ENCODE data around the gene STEAP1B. TPM values are rescaled to one million over a fixed set of nuclear protein-coding genes. Genes with fewer than 3 reads are reported as not detected.
"Not testable (repeated sequence)": the region's sequence is repeated elsewhere in the genome, so short reads cannot be mapped to it uniquely, and the experiment has no call there.

Gene STEAP1B
- total RNA-seq, 2 donors from 2014 or later: 0.32 TPM; not detected in 1

GRCh38 chr7:22452960-22453558, 46.9 kb downstream of the STEAP1B start:
- no peak overlapping the region for H3K27ac Mint-ChIP-seq
- H3K27me3 Mint-ChIP-seq: peaks cover 46% of the 10 kb centered on the region
- ATAC-seq (replicated peaks): no peak
- H3K36me3 Mint-ChIP-seq (ENCODE audit: low read depth): no peaks in the 10 kb centered on the region
- H3K4me1 Mint-ChIP-seq: no peaks in the 10 kb centered on the region
- no peaks in the 10 kb centered on the region for H3K9me3 Mint-ChIP-seq
- no peak overlapping the region for H3K4me3 Mint-ChIP-seq

DNA sequence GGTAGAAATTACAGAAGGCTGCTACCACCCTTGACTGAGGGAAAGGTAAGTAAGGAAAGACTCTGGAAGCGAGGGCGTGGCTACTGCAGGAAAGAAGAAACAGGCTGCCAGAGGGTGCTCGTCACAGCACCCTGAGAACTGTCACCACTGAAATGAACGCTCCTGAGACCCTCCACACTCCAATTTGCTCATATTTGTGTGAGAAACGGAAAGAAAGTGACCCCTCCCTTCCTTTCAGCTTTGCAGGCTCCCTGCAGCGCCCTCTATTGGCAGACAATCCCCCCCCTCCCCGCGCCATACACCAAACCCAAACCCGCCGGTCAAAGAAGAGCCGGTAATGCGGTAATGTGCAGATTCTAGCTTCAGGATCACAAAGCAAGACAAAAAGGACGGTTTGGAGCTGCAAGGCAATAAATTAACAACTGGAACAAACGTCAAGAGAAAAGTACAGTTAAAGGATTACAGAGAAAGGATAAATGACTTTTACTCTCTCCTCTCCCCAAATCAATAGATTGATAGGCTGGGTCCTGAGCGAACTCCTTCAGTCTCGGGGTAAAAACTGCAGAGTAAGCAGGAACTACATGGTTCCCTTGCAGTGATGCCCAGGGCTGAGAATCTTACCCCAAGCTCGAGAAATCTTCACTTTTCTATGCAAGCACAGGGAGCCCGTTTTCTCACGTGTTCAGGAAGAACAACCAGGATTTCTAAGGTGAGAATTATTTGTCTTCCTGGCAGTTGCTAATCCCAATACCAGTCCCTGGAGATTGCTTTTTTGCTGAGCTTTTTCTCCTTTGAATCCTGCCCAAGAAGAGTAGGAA, 47.6 kb downstream of the STEAP1B start:
- H3K9me3 Mint-ChIP-seq: no peaks in the 10 kb centered on the region
- H3K27ac Mint-ChIP-seq: no peak overlapping the region
- no peaks in the 10 kb centered on the region for H3K4me1 Mint-ChIP-seq
- H3K27me3 Mint-ChIP-seq: peaks cover 46% of the 10 kb centered on the region
- no peak overlapping the region for H3K4me3 Mint-ChIP-seq
- H3K36me3 Mint-ChIP-seq (ENCODE audit: low read depth): no peaks in the 10 kb centered on the region
- no peak for ATAC-seq (replicated peaks)

- H3K9me3 Mint-ChIP-seq; ATAC-seq (replicated peaks); H3K4me1 Mint-ChIP-seq; H3K36me3 Mint-ChIP-seq (ENCODE audit: low read depth); H3K4me3 Mint-ChIP-seq; H3K27ac Mint-ChIP-seq: not testable (repeated sequence)
- peaks cover 44% of the 10 kb centered on the region for H3K27me3 Mint-ChIP-seq
Measured at GRCh38 chr7:22450013-22450412, 50.0 kb downstream of the STEAP1B start.

- peaks cover 34% of the 10 kb centered on the region for H3K27me3 Mint-ChIP-seq
- peak; percentile 94 for ATAC-seq (replicated peaks)
- H3K4me3 Mint-ChIP-seq: no peak overlapping the region
- H3K4me1 Mint-ChIP-seq: no peaks in the 10 kb centered on the region
- H3K27ac Mint-ChIP-seq: no peak overlapping the region
- no peaks in the 10 kb centered on the region for H3K36me3 Mint-ChIP-seq (ENCODE audit: low read depth)
- no peaks in the 10 kb centered on the region for H3K9me3 Mint-ChIP-seq
Measured at GRCh38 chr7:22447762-22448161, 52.2 kb downstream of the STEAP1B start.

GRCh38 chr7:22447008-22447407, 53.0 kb downstream of the STEAP1B start:
- Mint-ChIP-seq H3K9me3 (no peaks in the 10 kb centered on the region), H3K36me3 (ENCODE audit: low read depth) (no peaks in the 10 kb centered on the region), H3K4me3 (no peak overlapping the region), H3K27ac (no peak overlapping the region), H3K27me3 (peaks cover 30% of the 10 kb centered on the region), H3K4me1 (no peaks in the 10 kb centered on the region)
- ATAC-seq (replicated peaks): no peak

DNA sequence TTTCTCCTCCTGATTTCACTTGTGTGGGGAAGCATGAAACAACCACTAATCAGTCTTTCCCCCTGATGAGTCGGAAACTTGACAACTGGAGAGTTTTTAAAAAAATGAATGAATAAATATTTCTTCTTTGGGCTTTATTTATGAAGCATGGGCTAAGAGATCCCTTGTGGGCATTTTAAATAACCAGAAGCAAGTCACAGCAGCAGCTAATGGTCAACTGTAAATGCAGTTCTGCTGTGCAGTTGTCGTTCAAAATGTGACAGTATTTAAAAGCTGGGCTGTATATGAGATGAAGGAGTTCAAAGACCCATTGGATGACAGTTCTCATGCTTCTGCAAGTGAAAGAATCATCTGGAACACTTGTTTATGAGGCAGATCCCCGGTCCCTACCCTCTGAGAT, 54.1 kb downstream of the STEAP1B start:
- Mint-ChIP-seq H3K4me1 (no peaks in the 10 kb centered on the region), H3K9me3 (no peaks in the 10 kb centered on the region), H3K36me3 (ENCODE audit: low read depth) (no peaks in the 10 kb centered on the region), H3K4me3 (no peak overlapping the region), H3K27me3 (peaks cover 28% of the 10 kb centered on the region), H3K27ac (no peak overlapping the region)
- ATAC-seq (replicated peaks): no peak

GRCh38 chr7:22445140-22445743, 54.7 kb downstream of the STEAP1B start:
- Mint-ChIP-seq H3K27ac (no peak overlapping the region), H3K36me3 (ENCODE audit: low read depth) (no peaks in the 10 kb centered on the region), H3K27me3 (peaks cover 27% of the 10 kb centered on the region), H3K4me3 (no peak overlapping the region), H3K4me1 (no peaks in the 10 kb centered on the region), H3K9me3 (no peaks in the 10 kb centered on the region)
- no peak for ATAC-seq (replicated peaks)

DNA sequence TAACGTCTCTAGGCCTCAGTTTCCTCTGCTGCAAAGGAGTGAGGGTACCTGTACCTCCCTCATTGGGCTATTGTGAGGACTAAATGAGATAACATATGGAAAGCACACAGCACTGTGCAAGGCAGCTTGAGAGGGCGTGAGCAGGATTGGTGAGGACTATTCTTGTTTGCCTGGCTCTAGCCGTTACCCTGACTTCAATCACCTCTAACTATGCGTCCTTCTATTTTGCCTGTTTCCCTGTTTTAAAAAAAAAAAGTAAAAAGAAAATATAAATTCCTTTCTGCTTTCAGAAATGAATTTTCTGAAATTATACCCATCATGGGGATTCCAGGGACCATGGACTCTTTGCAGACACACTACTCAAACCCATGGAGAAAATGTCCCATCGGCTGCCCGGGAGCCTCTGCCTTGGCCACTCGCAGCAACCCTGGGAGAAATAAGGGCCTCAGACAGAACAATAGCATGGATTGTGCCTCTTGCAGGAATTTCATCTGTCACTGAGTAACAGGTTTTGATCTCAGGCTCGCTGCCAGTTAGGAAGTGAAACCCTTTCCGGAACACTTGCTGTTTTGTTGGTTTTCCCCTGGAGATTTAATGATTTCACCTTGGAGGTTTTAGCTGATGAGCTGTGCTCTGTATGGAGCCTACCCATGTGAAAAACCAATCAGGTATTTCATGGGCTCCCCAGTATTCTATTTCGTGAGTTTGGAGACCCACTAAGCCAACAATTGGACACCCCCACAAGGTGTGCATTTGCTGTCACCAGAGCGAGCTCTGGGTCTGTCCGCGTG, 55.6 kb downstream of the STEAP1B start:
- Mint-ChIP-seq H3K4me1 (no peaks in the 10 kb centered on the region), H3K36me3 (ENCODE audit: low read depth) (no peaks in the 10 kb centered on the region), H3K4me3 (no peak overlapping the region), H3K27ac (no peak overlapping the region), H3K27me3 (peaks cover 19% of the 10 kb centered on the region), H3K9me3 (no peaks in the 10 kb centered on the region)
- no peak for ATAC-seq (replicated peaks)

GRCh38 chr7:22443370-22444180, 56.4 kb downstream of the STEAP1B start:
- H3K27me3 Mint-ChIP-seq: peaks cover 17% of the 10 kb centered on the region
- H3K27ac Mint-ChIP-seq: no peak overlapping the region
- no peaks in the 10 kb centered on the region for H3K4me1 Mint-ChIP-seq
- no peaks in the 10 kb centered on the region for H3K9me3 Mint-ChIP-seq
- no peak overlapping the region for H3K4me3 Mint-ChIP-seq
- no peaks in the 10 kb centered on the region for H3K36me3 Mint-ChIP-seq (ENCODE audit: low read depth)
- ATAC-seq (replicated peaks): no peak

GRCh38 chr7:22442882-22443369, 57.1 kb downstream of the STEAP1B start:
- H3K27me3 Mint-ChIP-seq: peaks cover 20% of the 10 kb centered on the region
- H3K27ac Mint-ChIP-seq: no peak overlapping the region
- H3K4me3 Mint-ChIP-seq: no peak overlapping the region
- no peaks in the 10 kb centered on the region for H3K4me1 Mint-ChIP-seq
- no peaks in the 10 kb centered on the region for H3K9me3 Mint-ChIP-seq
- no peaks in the 10 kb centered on the region for H3K36me3 Mint-ChIP-seq (ENCODE audit: low read depth)
- no peak for ATAC-seq (replicated peaks)

DNA sequence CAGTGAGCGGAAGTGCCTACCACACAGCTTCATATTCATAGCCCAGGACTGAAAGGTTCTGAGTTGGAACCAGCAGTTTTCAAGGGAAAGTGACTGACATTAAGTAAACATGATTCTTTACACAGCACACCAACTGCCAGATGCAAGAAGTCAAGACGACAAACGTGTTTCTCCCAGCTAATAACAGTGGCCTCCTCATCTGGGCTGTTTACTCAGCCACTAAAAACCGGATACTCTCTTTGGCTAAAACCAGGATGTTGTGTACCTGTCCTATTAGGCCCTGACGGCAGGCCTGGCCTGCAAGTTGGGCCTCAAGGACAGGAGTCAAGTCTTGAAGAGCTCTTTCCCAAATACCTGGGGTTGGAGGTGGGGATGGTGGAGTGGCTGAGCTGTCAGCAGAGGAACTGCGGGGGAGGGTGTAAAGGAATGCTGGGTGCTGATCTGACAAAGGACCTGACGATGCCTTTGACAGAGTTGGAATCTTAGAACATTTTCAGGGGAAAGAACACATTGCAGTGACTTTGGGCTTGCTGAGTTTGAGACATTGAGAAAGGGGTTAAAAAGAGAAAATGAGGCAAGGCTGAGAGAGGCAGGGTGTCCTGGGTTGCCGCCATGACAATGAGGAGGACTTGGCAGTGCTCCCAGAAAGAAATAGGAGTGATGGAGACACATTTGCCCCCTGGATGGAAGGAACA, 57.7 kb downstream of the STEAP1B start:
- H3K9me3 Mint-ChIP-seq: no peaks in the 10 kb centered on the region
- H3K27me3 Mint-ChIP-seq: peaks cover 23% of the 10 kb centered on the region
- no peak overlapping the region for H3K4me3 Mint-ChIP-seq
- H3K36me3 Mint-ChIP-seq (ENCODE audit: low read depth): no peaks in the 10 kb centered on the region
- no peak for ATAC-seq (replicated peaks)
- H3K4me1 Mint-ChIP-seq: no peaks in the 10 kb centered on the region
- H3K27ac Mint-ChIP-seq: no peak overlapping the region

DNA sequence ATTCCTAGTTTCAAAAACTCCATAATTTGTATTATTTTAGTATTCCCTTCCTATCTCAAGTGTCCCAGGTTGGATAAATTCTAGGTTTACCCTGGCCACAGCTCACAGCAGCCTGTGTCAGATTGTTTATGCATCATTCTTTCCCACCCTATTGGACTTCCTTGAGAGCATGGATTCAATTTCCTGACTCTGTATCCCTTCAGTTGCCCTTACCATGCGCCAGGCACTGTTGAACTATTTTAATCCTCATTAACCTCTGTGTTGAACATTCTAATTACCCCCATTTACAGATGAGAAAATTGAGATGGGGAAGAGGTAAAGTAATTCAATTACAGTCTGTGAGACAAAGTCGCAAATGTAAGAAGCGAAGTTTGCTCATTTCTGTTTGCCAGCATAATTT, 58.8 kb downstream of the STEAP1B start:
- Mint-ChIP-seq H3K27ac (no peak overlapping the region), H3K4me1 (no peaks in the 10 kb centered on the region), H3K27me3 (peaks cover 27% of the 10 kb centered on the region), H3K36me3 (ENCODE audit: low read depth) (no peaks in the 10 kb centered on the region), H3K9me3 (no peaks in the 10 kb centered on the region), H3K4me3 (no peak overlapping the region)
- ATAC-seq (replicated peaks): no peak

DNA sequence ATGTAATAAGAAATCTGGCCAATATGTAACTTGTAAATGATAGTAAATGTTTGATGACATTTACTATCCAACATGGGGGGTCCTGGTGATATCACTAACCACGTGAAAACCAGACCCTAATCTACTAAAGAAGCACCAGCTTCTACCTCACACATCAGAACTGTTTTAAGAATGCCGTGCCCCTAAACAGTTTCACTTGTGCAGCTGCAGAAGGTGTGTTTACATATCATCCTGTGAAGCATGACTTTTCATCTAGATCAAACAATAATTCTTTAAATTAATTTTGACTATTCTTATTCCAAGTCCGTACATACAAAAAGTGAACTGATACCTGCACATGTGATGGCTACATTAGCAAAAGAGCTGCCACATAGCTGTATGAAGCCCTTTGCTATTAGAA, 61.0 kb downstream of the STEAP1B start:
- no peaks in the 10 kb centered on the region for H3K4me1 Mint-ChIP-seq
- peaks cover 24% of the 10 kb centered on the region for H3K27me3 Mint-ChIP-seq
- no peak for ATAC-seq (replicated peaks)
- H3K9me3 Mint-ChIP-seq: no peaks in the 10 kb centered on the region
- H3K27ac Mint-ChIP-seq: no peak overlapping the region
- H3K4me3 Mint-ChIP-seq: no peak overlapping the region
- no peaks in the 10 kb centered on the region for H3K36me3 Mint-ChIP-seq (ENCODE audit: low read depth)

Measured in activated T-helper 17 cell treated with anti-CD3 and anti-CD28 coated beads, Interleukin-2, amount 50 U/mL, for 72 hours (primary cell).